BE2C (cell line): ENCODE results near the gene KIRREL3.

ENCODE experiments used
- DNase-seq: peaks from one replicate; pipeline ENCODE4 v3.0.0-alpha.2; 2020
- H3K27me3 ChIP-seq: fragments of 250-450 bp; sonication (Bioruptor Pico); 2 replicates; pipeline ENCODE4 v1.5.1; 2020; ENCODE audit warnings: mild to moderate bottlenecking
- H3K36me3 ChIP-seq: fragments of 250-450 bp; sonication (Bioruptor Pico); 2 replicates; pipeline ENCODE4 v1.5.1; 2020; ENCODE audit warnings: mild to moderate bottlenecking
- H3K4me1 ChIP-seq: fragments of 250-450 bp; sonication (Bioruptor Pico); 2 replicates; pipeline ENCODE4 v1.5.1; 2020
- H3K4me3 ChIP-seq: 2 replicates; pipeline ENCODE4 v1.5.1; 2011; ENCODE audit warnings: low read depth, low read length
- H3K9me3 ChIP-seq: fragments of 250-450 bp; sonication (Bioruptor Pico); 2 replicates; pipeline ENCODE4 v1.5.1; 2020
- CTCF ChIP-seq: IDR thresholded peaks from 2 replicates; pipeline ENCODE4 v1.5.1; 2012; ENCODE audit warnings: mild to moderate bottlenecking, low read depth, low read length

KIRREL3 gene

DNA sequence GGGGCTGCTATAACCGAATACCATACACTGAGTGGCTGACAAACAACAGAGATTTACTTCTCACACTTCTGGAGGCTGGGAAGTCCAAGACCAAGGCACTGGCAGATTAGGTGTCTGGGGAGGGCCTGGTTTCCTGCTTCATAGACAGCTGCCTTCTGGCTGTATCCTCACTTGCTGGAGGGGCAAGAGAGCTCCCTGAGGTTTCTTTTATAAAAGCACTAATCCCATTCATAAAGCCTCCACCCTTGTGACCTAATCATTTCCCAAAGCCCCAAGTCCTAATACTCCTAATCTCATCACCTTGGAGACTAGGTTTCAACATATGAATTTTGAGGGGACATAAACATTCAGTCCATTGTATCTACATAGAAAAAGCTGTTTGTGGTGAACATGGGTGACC is 131.8 kb downstream of the KIRREL3 start:
- Histone ChIP-seq H3K9me3 (no peaks in the 10 kb centered on the region), H3K27me3 (no peaks in the 10 kb centered on the region), H3K4me3 (no peak overlapping the region), H3K4me1 (no peaks in the 10 kb centered on the region), H3K36me3 (no peaks in the 10 kb centered on the region)
- no peak for TF ChIP-seq CTCF
- DNase-seq: no peak

DNA sequence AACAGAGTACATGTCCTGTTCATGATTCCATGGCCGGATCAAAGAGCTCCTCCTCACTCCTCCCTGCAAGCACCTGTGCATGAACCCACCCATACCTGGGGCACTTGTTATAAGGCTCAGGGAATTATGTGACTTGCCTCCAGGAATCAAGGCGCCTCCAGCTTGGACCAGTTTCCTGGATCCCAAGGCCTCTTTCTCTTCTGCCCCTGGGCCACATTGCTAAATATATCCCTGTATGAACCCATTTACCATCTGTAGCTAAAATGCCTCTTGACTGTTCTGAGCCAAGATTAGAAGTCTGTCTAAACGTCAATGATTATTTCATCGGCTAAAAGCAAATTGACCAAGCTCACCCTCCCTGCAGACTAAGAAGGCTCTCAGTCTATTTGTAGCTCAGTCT is 135.6 kb downstream of the KIRREL3 start:
- H3K27me3 ChIP-seq: no peaks in the 10 kb centered on the region
- no peaks in the 10 kb centered on the region for H3K4me1 ChIP-seq
- TF ChIP-seq CTCF: no peak
- DNase-seq: no peak
- H3K4me3 ChIP-seq: no peak overlapping the region
- H3K36me3 ChIP-seq: no peaks in the 10 kb centered on the region
- no peaks in the 10 kb centered on the region for H3K9me3 ChIP-seq

DNA sequence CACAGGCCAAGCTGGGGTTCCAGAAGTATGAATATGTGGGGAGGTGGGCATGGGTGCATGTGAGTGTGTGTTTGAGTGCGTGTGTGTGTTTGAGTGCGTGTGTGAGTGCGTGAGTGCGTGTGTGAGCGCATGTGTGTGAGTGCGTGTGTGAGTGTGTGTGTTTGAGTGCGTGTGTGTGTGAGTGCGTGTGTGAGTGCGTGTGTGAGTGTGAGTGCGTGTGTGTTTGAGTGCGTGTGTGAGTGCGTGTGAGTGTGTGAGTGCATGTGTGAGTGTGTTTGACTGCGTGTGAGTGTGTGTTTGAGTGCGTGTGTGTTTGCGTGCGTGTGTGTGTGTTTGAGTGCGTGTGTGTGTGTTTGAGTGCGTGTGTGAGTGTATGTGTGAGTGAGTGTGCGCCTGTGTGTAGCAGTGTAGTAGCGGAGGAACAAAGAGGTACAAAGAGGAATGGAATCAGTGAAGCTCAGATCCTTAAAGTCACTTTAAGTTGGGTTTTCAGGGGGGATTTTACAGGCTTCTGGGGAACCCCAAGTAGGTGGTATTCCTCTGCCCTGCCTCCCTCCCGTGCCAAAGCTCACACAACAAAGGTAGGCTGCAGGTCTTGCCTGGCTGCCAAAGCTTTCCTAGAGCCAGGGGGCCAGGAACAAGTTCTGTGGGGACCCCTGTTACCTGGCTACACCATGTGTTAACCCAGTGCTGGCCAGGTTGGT is 137.1 kb downstream of the KIRREL3 start:
- H3K4me1 ChIP-seq: no peaks in the 10 kb centered on the region
- no peak overlapping the region for H3K4me3 ChIP-seq
- no peak for DNase-seq
- H3K9me3 ChIP-seq: no peaks in the 10 kb centered on the region
- H3K36me3 ChIP-seq: no peaks in the 10 kb centered on the region
- H3K27me3 ChIP-seq: no peaks in the 10 kb centered on the region
- no peak for TF ChIP-seq CTCF

DNA sequence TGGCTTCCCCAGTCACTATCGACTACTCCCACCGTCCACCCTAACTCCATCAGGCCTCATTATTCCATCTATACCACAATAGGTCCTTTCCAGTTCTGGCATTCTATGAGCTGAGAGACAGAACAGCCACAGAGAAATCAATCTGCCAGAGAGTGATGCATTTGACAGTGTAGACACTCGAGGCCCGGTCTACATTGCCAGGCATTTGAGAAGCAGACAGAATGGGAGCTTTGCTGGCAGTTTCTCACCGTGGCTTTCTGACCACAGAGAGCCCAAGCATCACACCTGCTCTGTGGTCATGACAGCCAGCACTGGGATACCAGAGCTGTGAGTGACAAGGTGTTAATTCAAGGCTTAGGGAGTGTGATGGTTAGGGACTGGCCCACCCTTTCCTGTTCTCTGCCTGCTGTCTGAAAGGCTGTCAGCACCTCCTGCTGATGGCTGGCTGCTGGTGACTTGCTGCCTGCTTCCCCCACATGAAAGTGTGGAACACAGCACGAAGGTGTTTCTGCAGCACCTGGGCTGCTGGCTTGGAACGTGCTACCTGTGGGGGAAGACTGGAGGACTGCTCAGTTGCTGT is 137.8 kb downstream of the KIRREL3 start:
- DNase-seq: no peak
- Histone ChIP-seq H3K36me3 (no peaks in the 10 kb centered on the region), H3K9me3 (no peaks in the 10 kb centered on the region), H3K27me3 (no peaks in the 10 kb centered on the region), H3K4me1 (no peaks in the 10 kb centered on the region), H3K4me3 (no peak overlapping the region)
- TF ChIP-seq CTCF: no peak

DNA sequence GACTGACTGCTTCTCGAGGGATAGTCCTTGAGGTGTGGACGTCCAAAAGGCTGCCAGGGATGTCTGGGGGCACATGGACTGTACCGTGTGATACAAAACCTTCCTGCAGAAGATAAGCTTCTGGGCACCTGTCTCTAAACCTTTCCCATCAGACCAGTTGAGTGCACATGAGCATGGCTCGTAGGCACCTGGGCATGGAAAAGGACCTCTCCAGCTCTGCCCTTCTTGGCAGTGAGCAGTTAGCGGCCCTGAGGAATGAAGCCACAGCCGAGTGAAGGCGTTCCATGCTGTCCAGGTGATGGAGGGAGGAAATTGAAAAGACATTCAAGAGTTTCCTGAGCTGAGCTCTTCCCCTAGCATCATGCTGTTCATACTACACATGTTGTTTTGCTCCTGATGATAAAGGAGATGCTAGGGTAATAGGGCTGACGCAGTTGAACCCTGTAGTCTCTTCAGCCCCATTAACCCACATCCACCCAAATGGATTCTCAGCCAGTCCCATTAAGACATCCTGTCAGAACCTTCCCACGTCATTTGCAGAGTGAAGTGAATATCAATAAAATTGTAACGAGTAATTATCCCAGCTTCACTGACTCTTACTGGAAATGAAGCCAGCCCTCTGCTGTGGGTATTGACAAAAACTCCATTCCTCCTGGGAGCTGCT is 138.6 kb downstream of the KIRREL3 start:
- no peaks in the 10 kb centered on the region for H3K27me3 ChIP-seq
- no peak for DNase-seq
- no peak for TF ChIP-seq CTCF

More for the DNA sequence above, 138.6 kb downstream of the KIRREL3 start:
- H3K36me3 ChIP-seq: no peaks in the 10 kb centered on the region
- no peak overlapping the region for H3K4me3 ChIP-seq
- no peaks in the 10 kb centered on the region for H3K9me3 ChIP-seq
- H3K4me1 ChIP-seq: no peaks in the 10 kb centered on the region
